ENCODE data around the gene SPRY4.

DNA sequence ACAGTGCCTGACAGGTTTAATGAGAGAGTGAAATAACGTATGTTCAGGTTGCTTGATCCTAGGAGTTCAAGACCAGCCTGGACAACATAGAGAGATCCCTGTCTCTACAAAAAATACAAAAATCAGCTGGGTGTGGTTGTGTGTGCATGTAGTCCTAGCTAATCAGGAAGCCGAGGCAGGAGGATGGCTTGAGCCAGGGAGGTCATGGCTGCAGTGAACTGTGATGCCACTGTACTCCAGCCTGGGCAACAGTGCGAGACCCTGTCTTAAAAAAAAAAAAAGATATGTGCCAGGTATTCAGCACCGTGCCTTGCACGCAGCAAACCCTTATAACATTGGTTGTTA, 38.8 kb upstream of the SPRY4 start:
- TF ChIP-seq, protein P1, sequence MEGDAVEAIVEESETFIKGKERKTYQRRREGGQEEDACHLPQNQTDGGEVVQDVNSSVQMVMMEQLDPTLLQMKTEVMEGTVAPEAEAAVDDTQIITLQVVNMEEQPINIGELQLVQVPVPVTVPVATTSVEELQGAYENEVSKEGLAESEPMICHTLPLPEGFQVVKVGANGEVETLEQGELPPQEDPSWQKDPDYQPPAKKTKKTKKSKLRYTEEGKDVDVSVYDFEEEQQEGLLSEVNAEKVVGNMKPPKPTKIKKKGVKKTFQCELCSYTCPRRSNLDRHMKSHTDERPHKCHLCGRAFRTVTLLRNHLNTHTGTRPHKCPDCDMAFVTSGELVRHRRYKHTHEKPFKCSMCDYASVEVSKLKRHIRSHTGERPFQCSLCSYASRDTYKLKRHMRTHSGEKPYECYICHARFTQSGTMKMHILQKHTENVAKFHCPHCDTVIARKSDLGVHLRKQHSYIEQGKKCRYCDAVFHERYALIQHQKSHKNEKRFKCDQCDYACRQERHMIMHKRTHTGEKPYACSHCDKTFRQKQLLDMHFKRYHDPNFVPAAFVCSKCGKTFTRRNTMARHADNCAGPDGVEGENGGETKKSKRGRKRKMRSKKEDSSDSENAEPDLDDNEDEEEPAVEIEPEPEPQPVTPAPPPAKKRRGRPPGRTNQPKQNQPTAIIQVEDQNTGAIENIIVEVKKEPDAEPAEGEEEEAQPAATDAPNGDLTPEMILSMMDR (IDR thresholded peaks at IDR 0.05): no peak
- TF ChIP-seq POLR2A (IDR thresholded peaks at IDR 0.05): no peak

Data from adrenal gland (tissue), 5 donors.